GM12878 (cell line): ENCODE measurements around the gene SOD2. TPM values are rescaled to one million over a fixed set of nuclear protein-coding genes. Genes with fewer than 3 reads are reported as not detected.

Experiments used
- ATAC-seq: fragments of 200-7000 bp; cut with Tn5 transposase; 3 replicates; pipeline ENCODE4 v1.9.1; 2020; ENCODE audit warnings: mild to moderate bottlenecking, moderate library complexity
- BruUV-seq: library from RNA; stranded (reverse); fragments of 400-500 nt; replicated peaks from 2 replicates; lab custom pipeline; 2021; lab: Mats Ljungman, UMichigan
- CTCF ChIA-PET: fragments of 300-600 bp; sonication (Branson Sonifier 250); formaldehyde crosslinking; extraction: SDS; loops from one replicate; lab custom pipeline; 2021; ENCODE audit warnings: inconsistent platforms; lab: Yijun Ruan, JAX
- POLR2A ChIA-PET: fragments of 350-600 bp; formaldehyde crosslinking; extraction: SDS; loops from one replicate; lab custom pipeline; 2021; ENCODE audit warnings: inconsistent platforms; lab: Charles Lee
- RAD21 ChIA-PET: fragments of 300-600 bp; sonication (Branson Sonifier 250); formaldehyde crosslinking; loops from one replicate; lab custom pipeline; 2023; ENCODE audit warnings: antibody characterized with exemption; ENCODE audit not compliant: unreplicated experiment; lab: Charles Lee
- SMC1A ChIA-PET: fragments of 300-600 bp; sonication (Branson Sonifier 250); formaldehyde crosslinking; loops from one replicate; lab custom pipeline; 2023; ENCODE audit not compliant: unreplicated experiment, uncharacterized antibody; lab: Charles Lee
- DNase-seq: peaks from one replicate; pipeline ENCODE4 v3.0.0-alpha.2; 2011; ENCODE audit warnings: low read depth, low spot score
- FAIRE-seq: peaks from 3 replicates; lab custom pipeline; 2011; peaks lifted over from hg19 to GRCh38; lab: Jason Lieb, UNC
- H2AFZ ChIP-seq: 2 replicates; pipeline ENCODE4 v1.6.0; 2011; ENCODE audit warnings: low read depth, low read length, control low read depth; ENCODE audit not compliant: control insufficient read depth
- H3K27ac ChIP-seq: 2 replicates; pipeline ENCODE4 v1.5.1; 2011; ENCODE audit warnings: control low read depth; ENCODE audit not compliant: control insufficient read depth, insufficient read depth
- H3K27me3 ChIP-seq, 2 experiments: replicated peaks in 1 of 2; 2 replicates each; pipeline versions ENCODE4 v1.6.0 to v1.6.1; 2011; ENCODE audit warnings: low read length in 1 of 2; ENCODE audit not compliant: control insufficient read depth in 2 of 2, insufficient read depth in 2 of 2
- H3K36me3 ChIP-seq, 2 experiments: 2 replicates each; pipeline ENCODE4 v1.5.1; 2011; ENCODE audit warnings: low read length in 1 of 2; ENCODE audit not compliant: control insufficient read depth in 2 of 2, insufficient read depth in 2 of 2
- H3K4me1 ChIP-seq: 2 replicates; pipeline ENCODE4 v1.6.1; 2011; ENCODE audit warnings: mild to moderate bottlenecking, low read length, moderate library complexity, mixed read lengths; ENCODE audit not compliant: control insufficient read depth, insufficient read depth
- H3K4me2 ChIP-seq: 2 replicates; pipeline ENCODE4 v1.6.0; 2011; ENCODE audit warnings: control low read depth; ENCODE audit not compliant: control insufficient read depth, insufficient read depth
- H3K4me3 ChIP-seq: fragments of 200-600 bp; sonication (generic); 2 replicates; pipeline ENCODE4 v1.5.1; 2016
- H3K79me2 ChIP-seq: 2 replicates; pipeline ENCODE4 v1.6.0; 2011; ENCODE audit warnings: low read length; ENCODE audit not compliant: control insufficient read depth, insufficient read depth
- H3K9ac ChIP-seq: 2 replicates; pipeline ENCODE4 v1.8.0; 2011; ENCODE audit warnings: low read length, control low read depth, mixed read lengths; ENCODE audit not compliant: control insufficient read depth, insufficient read depth
- H3K9me3 ChIP-seq: replicated peaks from 3 replicates; pipeline ENCODE4 v1.5.1; 2011; ENCODE audit warnings: mild to moderate bottlenecking, low read length; ENCODE audit not compliant: control insufficient read depth, insufficient read depth
- H4K20me1 ChIP-seq: 2 replicates; pipeline ENCODE4 v1.6.0; 2011; ENCODE audit not compliant: control insufficient read depth, insufficient read depth
- ATF7 ChIP-seq: fragments of 450-650 bp; IDR thresholded peaks from 2 replicates; pipeline ENCODE4 v1.6.1; 2016; ENCODE audit warnings: low read depth, mild to moderate bottlenecking
- ETV6 ChIP-seq, 2 experiments: fragments of 450-650 bp in 1 of 2; IDR thresholded peaks in 1 of 2; conservative IDR thresholded peaks in 1 of 2; 2 replicates each; pipeline ENCODE4 v1.6.1; 2014; ENCODE audit warnings: antibody characterized with exemption in 1 of 2, borderline replicate concordance in 1 of 2, low read depth in 1 of 2, mild to moderate bottlenecking in 1 of 2, moderate library complexity in 1 of 2
- NFYB ChIP-seq: IDR thresholded peaks from 2 replicates; pipeline ENCODE4 v1.6.1; 2011; ENCODE audit warnings: low read depth, mild to moderate bottlenecking, low read length, improper control_type of control experiment, moderate library complexity; ENCODE audit not compliant: insufficient read depth
- NR2C1 ChIP-seq: fragments of 450-650 bp; IDR thresholded peaks from 2 replicates; pipeline ENCODE4 v1.6.1; 2017; ENCODE audit warnings: antibody characterized with exemption, mild to moderate bottlenecking, moderate library complexity
- NR2C2 ChIP-seq: IDR thresholded peaks from 2 replicates; pipeline ENCODE4 v1.6.1; 2011; ENCODE audit warnings: borderline replicate concordance, low read depth; ENCODE audit not compliant: control insufficient read depth, insufficient read length
- PML ChIP-seq: IDR thresholded peaks from 2 replicates; pipeline ENCODE4 v1.6.1; 2012; ENCODE audit warnings: low read length, inconsistent platforms
- POLR2A ChIP-seq: IDR thresholded peaks from 2 replicates; pipeline ENCODE4 v1.6.1; 2011; ENCODE audit warnings: low read depth, mild to moderate bottlenecking, low read length
- SIN3A ChIP-seq: IDR thresholded peaks from 2 replicates; pipeline ENCODE4 v1.6.1; 2012; ENCODE audit warnings: low read depth, low read length, improper control_type of control experiment
- TCF7 ChIP-seq: IDR thresholded peaks from 2 replicates; pipeline ENCODE4 v1.6.1; 2014; ENCODE audit warnings: antibody characterized with exemption, borderline replicate concordance
- ZBTB40 ChIP-seq: fragments of 450-650 bp; IDR thresholded peaks from 2 replicates; pipeline ENCODE4 v1.6.1; 2016; ENCODE audit warnings: mild to moderate bottlenecking, moderate library complexity, borderline replicate concordance
- ZNF687 ChIP-seq: fragments of 450-650 bp; IDR thresholded peaks from 2 replicates; pipeline ENCODE4 v1.6.1; 2017; ENCODE audit warnings: mild to moderate bottlenecking, moderate library complexity
- WGBS: methylation state at CpG from one replicate; pipeline ENCODE4 v1.1.6; 2016; ENCODE audit warnings: low lambda C conversion rate; ENCODE audit not compliant: insufficient replicate concordance, insufficient coverage; ENCODE audit errors: missing lambda C conversion rate; 5-methylcytosine and 5-hydroxymethylcytosine counted together
- in situ Hi-C: fragments of 300-500 bp; cut with MboI; formaldehyde crosslinking; loops from 9 replicates; pipeline ENCODE4 v1.14.3; 2018; ENCODE audit warnings: mixed read lengths
- intact Hi-C: fragments of 100-400 bp; cut with micrococcal nuclease; formaldehyde crosslinking; loops from one replicate; pipeline ENCODE4 v1.14.2; 2022; ENCODE audit not compliant: unreplicated experiment
- polyA plus RNA-seq, 11 experiments: library from polyadenylated mRNA; depleted of rRNA in 4 of 11; unstranded in 6 of 11; stranded (reverse) in 5 of 11; fragments of >200 nt; fragmentation: Nextera tagmentation in 4 of 11; fragmentation: Illumina TruSeq in 1 of 11; extraction: Ambion mirVana in 4 of 11; extraction: Trizol in 1 of 11; gene quantifications; 1 replicate in 1 of 11; 2 replicates in 10 of 11; pipeline versions ENCODE4 v1.2.1 to v1.2.3, GENCODE V29; 2011 to 2016; ENCODE audit warnings: inconsistent platforms in 2 of 11, missing spikeins in 2 of 11, low read depth in 1 of 11
- total RNA-seq, 4 experiments: library from RNA; depleted of rRNA in 3 of 4; stranded (reverse); fragments of >200 nt in 3 of 4; fragmentation: Illumina TruSeq in 1 of 4; extraction: Trizol in 1 of 4; gene quantifications; 2 replicates each; pipeline versions ENCODE4 v1.2.1 to v1.2.3, GENCODE V29; 2013 to 2021

Gene SOD2
- total and polyA plus RNA-seq, 10 of the 15 experiments (the other 5 are each of a cell fraction or from before 2014, with no cell fraction given), result 12.1 to 55.8 (median 39.1) TPM

GRCh38 chr6:159700970-159701369, 7.9 kb upstream of the SOD2 start:
- H3K36me3 ChIP-seq, result no peaks in the 10 kb centered on the region
- FAIRE-seq, result no peak
- in situ Hi-C loops (loop anchor here (25.0 kb wide), 1 partner anchor 761 kb away; no protein-coding TSS in a partner anchor), intact Hi-C loops (no loop called here)
- no peaks in the 10 kb centered on the region for H3K4me1 ChIP-seq
- ChIA-PET POLR2A (interaction anchor here (0.7 kb wide), 1 partner anchor 493 kb away, joined by 5 read pairs; no protein-coding TSS in a partner anchor), RAD21 (no interaction called here), CTCF (interaction anchor here (0.6 to 1.0 kb wide), 4 partner anchors 12 to 1551 kb away, joined by 3 to 4 read pairs (median 4); no protein-coding TSS in a partner anchor), SMC1A (interaction anchor here (1.6 kb wide), 1 partner anchor 20 kb away, joined by 3 read pairs; no protein-coding TSS in a partner anchor)
- H3K27me3 ChIP-seq, result no peaks in the 10 kb centered on the region
- no TSS peak for BruUV-seq
- DNase-seq, result no peak
- no peak overlapping the region for H3K4me2 ChIP-seq
- H3K9me3 ChIP-seq, result no peaks in the 10 kb centered on the region
- H3K9ac ChIP-seq, result no peak overlapping the region
- H3K79me2 ChIP-seq, result no peaks in the 10 kb centered on the region
- WGBS, result 0% methylated on average over 1 of the region's 1 CpG
- no peak overlapping the region for H3K27ac ChIP-seq
- ATAC-seq, result no peak
- no peak overlapping the region for H2AFZ ChIP-seq
- TF ChIP-seq ETV6 (conservative IDR thresholded peaks at IDR 0.05 in 1 of 2, IDR thresholded peaks at IDR 0.05 in 1 of 2; ENCODE audit: borderline replicate concordance in 1 of 2, low read depth in 1 of 2) (no peak), NFYB (no peak), NR2C1 (no peak), POLR2A (no peak), ATF7 (no peak), TCF7 (no peak), ZNF687 (no peak), SIN3A (no peak), ZBTB40 (no peak), PML (no peak), NR2C2 (no peak)
- no peak overlapping the region for H3K4me3 ChIP-seq
- no peaks in the 10 kb centered on the region for H4K20me1 ChIP-seq
